HEK293 (cell line): Measurements from ENCODE around the gene PITRM1.

ENCODE experiments used
- CTCF ChIA-PET: fragments of 350-600 bp; formaldehyde crosslinking; extraction: SDS; loops from one replicate; lab custom pipeline; 2021; ENCODE audit warnings: antibody characterized with exemption; lab: Yijun Ruan, JAX
- POLR2A ChIA-PET: fragments of 300-600 bp; formaldehyde crosslinking; extraction: SDS; loops from one replicate; lab custom pipeline; 2020; ENCODE audit warnings: antibody characterized with exemption, inconsistent platforms; lab: Yijun Ruan, JAX
- H3K27ac ChIP-seq: fragments of 200-500 bp; sonication (Bioruptor generic); 2 replicates; pipeline ENCODE4 v1.5.1; 2014; ENCODE audit warnings: low read depth, low read length, control low read depth, inconsistent platforms; ENCODE audit errors: extremely low read depth
- H3K36me3 ChIP-seq, 2 experiments: fragments of 200-500 bp in 1 of 2; sonication (Bioruptor generic) in 1 of 2; 1 replicate in 1 of 2; 2 replicates in 1 of 2; pipeline ENCODE4 v1.5.1; 2014 to 2017; ENCODE audit warnings: inconsistent platforms in 2 of 2, low read length in 2 of 2; ENCODE audit not compliant: control insufficient read depth in 2 of 2, insufficient read depth in 1 of 2
- H3K4me1 ChIP-seq: fragments of 200-500 bp; sonication (Bioruptor generic); 2 replicates; pipeline ENCODE4 v1.5.1; 2014; ENCODE audit warnings: mild to moderate bottlenecking, low read length, inconsistent platforms; ENCODE audit not compliant: control insufficient read depth, insufficient read depth
- H3K4me3 ChIP-seq: 2 replicates; pipeline ENCODE4 v1.5.1; 2011; ENCODE audit warnings: low read depth, mild to moderate bottlenecking, control low read depth, low read length, moderate library complexity
- H3K9me3 ChIP-seq: fragments of 200-500 bp; sonication (Bioruptor generic); 2 replicates; pipeline ENCODE4 v1.5.1; 2014; ENCODE audit warnings: low read depth, low read length, inconsistent platforms; ENCODE audit not compliant: control insufficient read depth, insufficient read depth
- GFI1B ChIP-seq: fragments of 450-650 bp; formaldehyde crosslinking; IDR thresholded peaks from 2 replicates; pipeline ENCODE4 v1.5.1; 2016; ENCODE audit warnings: missing biosample characterization, missing genetic modification characterization
- TCF7L2 ChIP-seq: IDR thresholded peaks from 2 replicates; pipeline ENCODE4 v1.6.1; 2011; ENCODE audit warnings: low read depth, mild to moderate bottlenecking, inconsistent platforms, low read length, moderate library complexity, borderline replicate concordance
- ZNF266 ChIP-seq: fragments of 450-650 bp; formaldehyde crosslinking; IDR thresholded peaks from 2 replicates; pipeline ENCODE4 v1.5.1; 2016; ENCODE audit warnings: missing biosample characterization, missing genetic modification characterization, low read depth
- ZNF274 ChIP-seq, 2 experiments: fragments of 200-500 bp in 1 of 2; fragments of 450-650 bp in 1 of 2; sonication (Bioruptor generic) in 1 of 2; formaldehyde crosslinking in 1 of 2; IDR thresholded peaks; 2 replicates each; pipeline versions ENCODE4 v1.5.1 to v1.6.1; 2014 to 2016; ENCODE audit warnings: borderline replicate concordance in 1 of 2, inconsistent platforms in 1 of 2, low read length in 1 of 2, missing biosample characterization in 1 of 2, missing genetic modification characterization in 1 of 2
- ZNF324 ChIP-seq: fragments of 450-650 bp; formaldehyde crosslinking; IDR thresholded peaks from 2 replicates; pipeline ENCODE4 v1.5.1; 2016; ENCODE audit warnings: missing biosample characterization, missing genetic modification characterization
- ZNF391 ChIP-seq: fragments of 450-650 bp; formaldehyde crosslinking; IDR thresholded peaks from 2 replicates; pipeline ENCODE4 v1.5.1; 2016; ENCODE audit warnings: low read depth, missing biosample characterization, missing genetic modification characterization, borderline replicate concordance
- ZSCAN16 ChIP-seq: fragments of 450-650 bp; formaldehyde crosslinking; IDR thresholded peaks from 2 replicates; pipeline ENCODE4 v1.5.1; 2016; ENCODE audit warnings: missing biosample characterization, missing genetic modification characterization
- ZSCAN30 ChIP-seq: fragments of 450-650 bp; IDR thresholded peaks from 2 replicates; pipeline ENCODE4 v1.5.1; 2018; ENCODE audit warnings: missing biosample characterization, mild to moderate bottlenecking, missing genetic modification characterization, moderate library complexity
- TF ChIP-seq, protein P1 (sequence below): fragments of 450-650 bp; formaldehyde crosslinking; IDR thresholded peaks from 2 replicates; pipeline ENCODE4 v1.5.1; 2016; ENCODE audit warnings: missing biosample characterization, missing genetic modification characterization, borderline replicate concordance
- TF ChIP-seq, protein P2 (sequence below): fragments of 450-650 bp; formaldehyde crosslinking; IDR thresholded peaks from 2 replicates; pipeline ENCODE4 v1.5.1; 2017; ENCODE audit warnings: missing biosample characterization, missing genetic modification characterization
- TF ChIP-seq, protein P3 (sequence below): fragments of 450-650 bp; formaldehyde crosslinking; IDR thresholded peaks from 2 replicates; pipeline ENCODE4 v1.5.1; 2016; ENCODE audit warnings: missing biosample characterization, missing genetic modification characterization

PITRM1 gene

DNA sequence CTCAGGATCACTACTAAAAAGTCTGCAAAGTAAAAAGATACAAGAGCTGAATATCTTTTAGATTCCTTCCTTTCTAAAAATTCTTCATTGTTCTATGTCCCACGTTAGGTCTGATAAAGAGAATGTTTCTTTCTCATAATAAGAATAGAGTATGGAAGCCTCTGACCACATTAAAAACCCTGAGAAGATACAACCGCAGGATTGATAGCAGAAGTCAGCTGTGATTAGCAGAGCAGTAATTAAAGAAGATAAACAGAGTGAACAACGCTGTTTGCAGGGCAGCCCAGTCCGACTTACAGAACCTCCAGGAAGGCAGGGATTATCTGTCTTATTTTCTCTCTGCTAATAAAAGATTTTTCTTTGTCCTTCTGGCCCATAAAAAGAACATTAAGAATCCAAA, 31.4 kb upstream of the PITRM1 start (continued):
- TF ChIP-seq GFI1B (tag by site-specific recombination): no peak
- TF ChIP-seq ZNF266 (tag by site-specific recombination): no peak
- no peak for TF ChIP-seq TCF7L2
- TF ChIP-seq, all 188 proteins: peak for 0

DNA sequence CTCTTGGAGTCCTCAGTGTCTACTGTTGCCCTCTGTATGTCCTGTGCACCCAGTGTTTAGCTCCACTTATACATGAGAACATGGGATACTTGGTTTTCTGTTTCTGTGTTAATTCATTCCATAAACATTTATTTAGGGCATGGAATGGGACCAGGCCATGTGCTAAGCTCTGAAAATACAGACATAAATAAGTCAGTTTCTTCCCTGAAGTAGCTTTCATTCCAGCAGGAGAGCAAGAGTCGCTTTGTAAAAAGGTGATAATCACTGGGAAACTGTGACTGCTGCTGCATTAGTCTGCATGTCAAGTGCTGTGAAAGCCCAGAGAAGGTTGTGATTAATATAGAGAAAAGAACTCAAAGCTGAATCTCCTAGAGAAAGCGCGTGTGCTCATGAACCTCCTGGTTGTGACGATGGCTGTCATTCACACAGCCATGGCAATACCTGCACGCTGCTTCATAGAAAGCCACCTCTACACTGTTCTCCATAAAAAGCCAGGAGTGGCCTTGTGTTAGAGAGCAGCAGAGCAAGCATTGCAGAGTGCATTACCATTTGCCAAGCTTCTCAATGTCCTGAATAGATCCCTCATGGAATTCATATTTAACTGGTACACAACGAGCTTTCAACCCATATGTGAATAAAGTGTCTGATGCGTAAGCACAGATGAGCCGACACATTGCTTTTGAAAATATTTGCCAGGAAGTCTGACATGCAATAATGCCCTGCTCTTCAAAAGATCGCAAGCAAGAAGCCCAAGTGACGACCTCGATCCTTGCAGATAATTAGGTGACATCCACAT, 30.6 kb upstream of the PITRM1 start:
- no peak overlapping the region for H3K27ac ChIP-seq
- H3K36me3 ChIP-seq: no peaks in the 10 kb centered on the region
- POLR2A ChIA-PET: no interaction called here
- no peaks in the 10 kb centered on the region for H3K9me3 ChIP-seq
- no peak for TF ChIP-seq ZNF324 (tag by site-specific recombination)
- TF ChIP-seq, protein P1, sequence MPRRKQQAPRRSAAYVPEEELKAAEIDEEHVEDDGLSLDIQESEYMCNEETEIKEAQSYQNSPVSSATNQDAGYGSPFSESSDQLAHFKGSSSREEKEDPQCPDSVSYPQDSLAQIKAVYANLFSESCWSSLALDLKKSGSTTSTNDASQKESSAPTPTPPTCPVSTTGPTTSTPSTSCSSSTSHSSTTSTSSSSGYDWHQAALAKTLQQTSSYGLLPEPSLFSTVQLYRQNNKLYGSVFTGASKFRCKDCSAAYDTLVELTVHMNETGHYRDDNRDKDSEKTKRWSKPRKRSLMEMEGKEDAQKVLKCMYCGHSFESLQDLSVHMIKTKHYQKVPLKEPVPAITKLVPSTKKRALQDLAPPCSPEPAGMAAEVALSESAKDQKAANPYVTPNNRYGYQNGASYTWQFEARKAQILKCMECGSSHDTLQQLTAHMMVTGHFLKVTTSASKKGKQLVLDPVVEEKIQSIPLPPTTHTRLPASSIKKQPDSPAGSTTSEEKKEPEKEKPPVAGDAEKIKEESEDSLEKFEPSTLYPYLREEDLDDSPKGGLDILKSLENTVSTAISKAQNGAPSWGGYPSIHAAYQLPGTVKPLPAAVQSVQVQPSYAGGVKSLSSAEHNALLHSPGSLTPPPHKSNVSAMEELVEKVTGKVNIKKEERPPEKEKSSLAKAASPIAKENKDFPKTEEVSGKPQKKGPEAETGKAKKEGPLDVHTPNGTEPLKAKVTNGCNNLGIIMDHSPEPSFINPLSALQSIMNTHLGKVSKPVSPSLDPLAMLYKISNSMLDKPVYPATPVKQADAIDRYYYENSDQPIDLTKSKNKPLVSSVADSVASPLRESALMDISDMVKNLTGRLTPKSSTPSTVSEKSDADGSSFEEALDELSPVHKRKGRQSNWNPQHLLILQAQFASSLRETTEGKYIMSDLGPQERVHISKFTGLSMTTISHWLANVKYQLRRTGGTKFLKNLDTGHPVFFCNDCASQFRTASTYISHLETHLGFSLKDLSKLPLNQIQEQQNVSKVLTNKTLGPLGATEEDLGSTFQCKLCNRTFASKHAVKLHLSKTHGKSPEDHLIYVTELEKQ (tag by site-specific recombination): no peak
- TF ChIP-seq ZNF274 (IDR thresholded peaks at IDR 0.05; ENCODE audit: low read length): no peak
- TF ChIP-seq ZNF274 (tag by site-specific recombination; IDR thresholded peaks at IDR 0.05; ENCODE audit: borderline replicate concordance): no peak
- TF ChIP-seq, protein P2, sequence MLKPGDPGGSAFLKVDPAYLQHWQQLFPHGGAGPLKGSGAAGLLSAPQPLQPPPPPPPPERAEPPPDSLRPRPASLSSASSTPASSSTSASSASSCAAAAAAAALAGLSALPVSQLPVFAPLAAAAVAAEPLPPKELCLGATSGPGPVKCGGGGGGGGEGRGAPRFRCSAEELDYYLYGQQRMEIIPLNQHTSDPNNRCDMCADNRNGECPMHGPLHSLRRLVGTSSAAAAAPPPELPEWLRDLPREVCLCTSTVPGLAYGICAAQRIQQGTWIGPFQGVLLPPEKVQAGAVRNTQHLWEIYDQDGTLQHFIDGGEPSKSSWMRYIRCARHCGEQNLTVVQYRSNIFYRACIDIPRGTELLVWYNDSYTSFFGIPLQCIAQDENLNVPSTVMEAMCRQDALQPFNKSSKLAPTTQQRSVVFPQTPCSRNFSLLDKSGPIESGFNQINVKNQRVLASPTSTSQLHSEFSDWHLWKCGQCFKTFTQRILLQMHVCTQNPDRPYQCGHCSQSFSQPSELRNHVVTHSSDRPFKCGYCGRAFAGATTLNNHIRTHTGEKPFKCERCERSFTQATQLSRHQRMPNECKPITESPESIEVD (tag by site-specific recombination): no peak
- TF ChIP-seq ZSCAN16 (tag by site-specific recombination): no peak
- TF ChIP-seq ZNF391: no peak
- TF ChIP-seq, protein P3, sequence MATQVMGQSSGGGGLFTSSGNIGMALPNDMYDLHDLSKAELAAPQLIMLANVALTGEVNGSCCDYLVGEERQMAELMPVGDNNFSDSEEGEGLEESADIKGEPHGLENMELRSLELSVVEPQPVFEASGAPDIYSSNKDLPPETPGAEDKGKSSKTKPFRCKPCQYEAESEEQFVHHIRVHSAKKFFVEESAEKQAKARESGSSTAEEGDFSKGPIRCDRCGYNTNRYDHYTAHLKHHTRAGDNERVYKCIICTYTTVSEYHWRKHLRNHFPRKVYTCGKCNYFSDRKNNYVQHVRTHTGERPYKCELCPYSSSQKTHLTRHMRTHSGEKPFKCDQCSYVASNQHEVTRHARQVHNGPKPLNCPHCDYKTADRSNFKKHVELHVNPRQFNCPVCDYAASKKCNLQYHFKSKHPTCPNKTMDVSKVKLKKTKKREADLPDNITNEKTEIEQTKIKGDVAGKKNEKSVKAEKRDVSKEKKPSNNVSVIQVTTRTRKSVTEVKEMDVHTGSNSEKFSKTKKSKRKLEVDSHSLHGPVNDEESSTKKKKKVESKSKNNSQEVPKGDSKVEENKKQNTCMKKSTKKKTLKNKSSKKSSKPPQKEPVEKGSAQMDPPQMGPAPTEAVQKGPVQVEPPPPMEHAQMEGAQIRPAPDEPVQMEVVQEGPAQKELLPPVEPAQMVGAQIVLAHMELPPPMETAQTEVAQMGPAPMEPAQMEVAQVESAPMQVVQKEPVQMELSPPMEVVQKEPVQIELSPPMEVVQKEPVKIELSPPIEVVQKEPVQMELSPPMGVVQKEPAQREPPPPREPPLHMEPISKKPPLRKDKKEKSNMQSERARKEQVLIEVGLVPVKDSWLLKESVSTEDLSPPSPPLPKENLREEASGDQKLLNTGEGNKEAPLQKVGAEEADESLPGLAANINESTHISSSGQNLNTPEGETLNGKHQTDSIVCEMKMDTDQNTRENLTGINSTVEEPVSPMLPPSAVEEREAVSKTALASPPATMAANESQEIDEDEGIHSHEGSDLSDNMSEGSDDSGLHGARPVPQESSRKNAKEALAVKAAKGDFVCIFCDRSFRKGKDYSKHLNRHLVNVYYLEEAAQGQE (tag by site-specific recombination): no peak
- no peak for TF ChIP-seq ZNF266 (tag by site-specific recombination)
- CTCF ChIA-PET: interaction anchor here (0.7 kb wide), 1 partner anchor 380 kb away, joined by 3 read pairs; no protein-coding TSS in a partner anchor
- H3K4me1 ChIP-seq: peaks cover 3% of the 10 kb centered on the region; the same call in 1 of the 2 replicates
- no peak overlapping the region for H3K4me3 ChIP-seq

DNA sequence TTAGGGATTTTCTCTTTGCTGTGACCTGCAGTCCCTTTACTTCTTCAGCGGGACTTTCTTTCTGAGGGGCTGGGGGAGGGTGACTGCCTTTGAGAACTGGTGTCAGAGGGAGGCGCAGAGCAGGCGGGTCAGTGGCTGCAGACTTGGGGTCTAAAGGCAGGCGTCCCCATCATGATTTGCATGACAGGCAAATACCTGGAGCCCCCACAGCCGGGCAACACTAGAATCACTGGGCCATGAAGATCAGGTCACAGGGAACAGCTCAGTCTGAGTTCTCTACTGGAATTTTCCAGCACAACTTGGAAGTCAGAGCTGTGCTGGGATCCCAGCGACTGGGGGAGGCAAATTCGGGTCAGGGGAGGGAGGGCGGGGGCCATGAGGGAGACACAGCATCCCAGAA, 29.2 kb upstream of the PITRM1 start:
- ChIA-PET POLR2A (no interaction called here), CTCF (no interaction called here)
- Histone ChIP-seq H3K9me3 (no peaks in the 10 kb centered on the region), H3K36me3 (no peaks in the 10 kb centered on the region), H3K27ac (no peak overlapping the region), H3K4me3 (no peak overlapping the region), H3K4me1 (peaks cover 6% of the 10 kb centered on the region; the same call in 1 of the 2 replicates)
- no peak for TF ChIP-seq ZSCAN30 (tag by site-specific recombination)
